Keratinocyte (primary cell): ENCODE measurements around the gene GNPTG. TPM values are rescaled to one million over a fixed set of nuclear protein-coding genes. Genes with fewer than 3 reads are reported as not detected.

Experiments
- DNase-seq: peaks from one replicate; pipeline ENCODE4 v3.0.0-alpha.2; 2011; ENCODE audit warnings: low read depth, missing footprints, low spot score
- FAIRE-seq: peaks from 2 replicates; lab custom pipeline; 2011; peaks lifted over from hg19 to GRCh38; lab: Jason Lieb, UNC
- H2AFZ ChIP-seq: 2 replicates; pipeline ENCODE4 v1.6.0; 2012; ENCODE audit warnings: low read length, control low read depth, inconsistent platforms; ENCODE audit not compliant: control insufficient read depth
- H3K27ac ChIP-seq: 2 replicates; pipeline ENCODE4 v1.5.1; 2011; ENCODE audit warnings: low read length; ENCODE audit not compliant: control insufficient read depth, insufficient read depth
- H3K27me3 ChIP-seq: 3 replicates; pipeline ENCODE4 v1.6.0; 2011; ENCODE audit warnings: low read length; ENCODE audit not compliant: control insufficient read depth, insufficient read depth; ENCODE audit errors: extremely low read depth
- H3K36me3 ChIP-seq, 2 experiments: 2 replicates in 1 of 2; 3 replicates in 1 of 2; pipeline ENCODE4 v1.5.1; 2011; ENCODE audit warnings: low read length in 2 of 2, mild to moderate bottlenecking in 1 of 2; ENCODE audit not compliant: control insufficient read depth in 2 of 2, insufficient read depth in 2 of 2; ENCODE audit errors: extremely low read depth in 1 of 2
- H3K4me1 ChIP-seq: 3 replicates; pipeline ENCODE4 v1.5.1; 2011; ENCODE audit warnings: low read length; ENCODE audit not compliant: control insufficient read depth, insufficient read depth; ENCODE audit errors: extremely low read depth
- H3K4me2 ChIP-seq: 3 replicates; pipeline ENCODE4 v1.6.0; 2011; ENCODE audit warnings: low read depth, low read length; ENCODE audit not compliant: control insufficient read depth, insufficient read depth; ENCODE audit errors: extremely low read depth
- H3K4me3 ChIP-seq, 3 experiments: fragments of 200-600 bp in 1 of 3; sonication (generic) in 1 of 3; 2 replicates in 2 of 3; 3 replicates in 1 of 3; pipeline ENCODE4 v1.5.1; 2011 to 2016; ENCODE audit warnings: low read length in 3 of 3, mild to moderate bottlenecking in 3 of 3, control low read depth in 2 of 3, inconsistent platforms in 1 of 3, low read depth in 1 of 3, mixed read lengths in 1 of 3, mixed run types in 1 of 3, moderate library complexity in 1 of 3; ENCODE audit not compliant: control insufficient read depth in 2 of 3, insufficient read depth in 2 of 3; ENCODE audit errors: extremely low read depth in 1 of 3
- H3K79me2 ChIP-seq: 2 replicates; pipeline ENCODE4 v1.6.0; 2012; ENCODE audit warnings: low read length; ENCODE audit not compliant: control insufficient read depth, insufficient read depth
- H3K9ac ChIP-seq: 3 replicates; pipeline ENCODE4 v1.6.0; 2011; ENCODE audit warnings: low read length; ENCODE audit not compliant: control insufficient read depth, insufficient read depth; ENCODE audit errors: extremely low read depth
- H3K9me1 ChIP-seq: 3 replicates; pipeline ENCODE4 v1.6.0; 2011; ENCODE audit warnings: low read length; ENCODE audit not compliant: control insufficient read depth, insufficient read depth; ENCODE audit errors: extremely low read depth
- H3K9me3 ChIP-seq: 2 replicates; pipeline ENCODE4 v1.5.1; 2012; ENCODE audit warnings: low read depth, low read length; ENCODE audit not compliant: control insufficient read depth
- H4K20me1 ChIP-seq: 3 replicates; pipeline ENCODE4 v1.6.0; 2011; ENCODE audit warnings: low read length; ENCODE audit not compliant: control insufficient read depth, insufficient read depth; ENCODE audit errors: extremely low read depth
- CTCF ChIP-seq, 3 experiments: IDR thresholded peaks in 1 of 3; conservative IDR thresholded peaks in 1 of 3; optimal IDR thresholded peaks in 1 of 3; 2 replicates in 2 of 3; 3 replicates in 1 of 3; pipeline versions ENCODE3 to v1.5.1; 2011; ENCODE audit warnings: low read length in 3 of 3, mild to moderate bottlenecking in 3 of 3, moderate library complexity in 2 of 3, control low read depth in 1 of 3, inconsistent platforms in 1 of 3; ENCODE audit not compliant: insufficient read depth in 2 of 3; ENCODE audit errors: extremely low read depth in 1 of 3
- EZH2 ChIP-seq: IDR thresholded peaks from one replicate; pipeline ENCODE4 v1.6.1; 2012; ENCODE audit warnings: inconsistent platforms, mild to moderate bottlenecking, low read length, moderate library complexity
- dilution Hi-C: fragments of 300-500 bp; cut with MboI; formaldehyde crosslinking; loops from one replicate; pipeline ENCODE4 v1.7.0; 2020; ENCODE audit warnings: low sequenced_read_pairs; ENCODE audit not compliant: extremely low pct_ligation_motif_present
- polyA plus RNA-seq, 5 experiments: library from polyadenylated mRNA; depleted of rRNA in 3 of 5; stranded (reverse) in 3 of 5; stranded (forward) in 1 of 5; unstranded in 1 of 5; fragments of >200 nt; gene quantifications; 1 replicate in 1 of 5; 2 replicates in 3 of 5; 3 replicates in 1 of 5; pipeline versions ENCODE4 v1.2.1 to v1.2.3, GENCODE V29; 2011 to 2012; ENCODE audit warnings: missing spikeins in 2 of 5, low read depth in 1 of 5, low replicate concordance in 1 of 5

GNPTG gene
- polyA plus RNA-seq, 1 donor (not counting 4 experiments of a cell fraction or from before 2014, with no cell fraction given): 30.9 TPM

- dilution Hi-C loops: no loop called here
- FAIRE-seq: no peak
- no peak overlapping the region for H2AFZ ChIP-seq
Observed at GRCh38 chr16:1362807-1363206, 11.1 kb downstream of the GNPTG start.

GRCh38 chr16:1363501-1364041 lies 11.8 kb downstream of the GNPTG start:
- TF ChIP-seq EZH2: no peak
- TF ChIP-seq CTCF (optimal IDR thresholded peaks at IDR 0.05 in 1 of 3, IDR thresholded peaks at IDR 0.05 in 1 of 3, conservative IDR thresholded peaks at IDR 0.05 in 1 of 3; ENCODE audit: extremely low read depth in 1 of 3, insufficient read depth in 2 of 3, low read length in 3 of 3): peak; percentile 83 to 98 (median 97)
- Histone ChIP-seq H4K20me1 (no peaks in the 10 kb centered on the region), H3K27me3 (no peaks in the 10 kb centered on the region), H3K4me2 (no peak overlapping the region), H3K9me3 (no peaks in the 10 kb centered on the region), H3K79me2 (peaks cover 7% of the 10 kb centered on the region), H3K9me1 (no peaks in the 10 kb centered on the region), H3K4me1 (no peaks in the 10 kb centered on the region), H3K36me3 (peaks cover 12 to 23% of the 10 kb centered on the region in 2 experiments), H3K4me3 (no peak overlapping the region), H2AFZ (no peak overlapping the region), H3K27ac (no peak overlapping the region), H3K9ac (no peak overlapping the region)
- DNase-seq (no peak), FAIRE-seq (no peak)
- dilution Hi-C loops: no loop called here

More at GRCh38 chr16:1362807-1363206, 11.1 kb downstream of the GNPTG start:
- no peak for DNase-seq
- H3K9me1 ChIP-seq: no peaks in the 10 kb centered on the region
- H3K36me3 ChIP-seq: peaks cover 12 to 24% of the 10 kb centered on the region in 2 experiments
- H3K27ac ChIP-seq: no peak overlapping the region
- H3K79me2 ChIP-seq: peaks cover 11% of the 10 kb centered on the region
- no peak for TF ChIP-seq EZH2
- TF ChIP-seq CTCF (optimal IDR thresholded peaks at IDR 0.05 in 1 of 3, IDR thresholded peaks at IDR 0.05 in 1 of 3, conservative IDR thresholded peaks at IDR 0.05 in 1 of 3; ENCODE audit: extremely low read depth in 1 of 3, insufficient read depth in 2 of 3, low read length in 3 of 3): no peak
- H3K4me2 ChIP-seq: no peak overlapping the region
- no peaks in the 10 kb centered on the region for H3K27me3 ChIP-seq
- H4K20me1 ChIP-seq: no peaks in the 10 kb centered on the region
- H3K9ac ChIP-seq: no peak overlapping the region
- no peaks in the 10 kb centered on the region for H3K9me3 ChIP-seq
- H3K4me3 ChIP-seq: no peak overlapping the region
- no peaks in the 10 kb centered on the region for H3K4me1 ChIP-seq
